Activated T-helper 17 cell treated with anti-CD3 and anti-CD28 coated beads, Interleukin-2, amount 50 U/mL, for 72 hours (primary cell): ENCODE results near the gene CD93. TPM values are rescaled to one million over a fixed set of nuclear protein-coding genes. Genes with fewer than 3 reads are reported as not detected.

ENCODE experiments used
- ATAC-seq: fragments of 150-1000 bp; cut with Tn5 transposase; replicated peaks from 2 replicates; pipeline ENCODE4 v1.10.0; 2021; ENCODE audit warnings: mild to moderate bottlenecking, moderate library complexity
- H3K27ac Mint-ChIP-seq: one replicate; pipeline ENCODE4 v1.8.0; 2022; ENCODE audit warnings: mixed read lengths
- H3K27me3 Mint-ChIP-seq: one replicate; pipeline ENCODE4 v1.8.0; 2022; ENCODE audit warnings: mixed read lengths
- H3K36me3 Mint-ChIP-seq: one replicate; pipeline ENCODE4 v1.8.0; 2022; ENCODE audit warnings: low read depth, mild to moderate bottlenecking, mixed read lengths
- H3K4me1 Mint-ChIP-seq: one replicate; pipeline ENCODE4 v1.8.0; 2022; ENCODE audit warnings: mixed read lengths
- H3K4me3 Mint-ChIP-seq: one replicate; pipeline ENCODE4 v1.8.0; 2022; ENCODE audit warnings: mild to moderate bottlenecking, mixed read lengths
- H3K9me3 Mint-ChIP-seq: one replicate; pipeline ENCODE4 v1.8.0; 2022; ENCODE audit warnings: mixed read lengths
- total RNA-seq, 2 donors: library from RNA; stranded (reverse); gene quantifications; one replicate each; pipeline ENCODE4 v1.2.3, GENCODE V29; 2022

Gene CD93
- total RNA-seq, 2 donors from 2014 or later = 5.4 to 6.7 TPM

DNA sequence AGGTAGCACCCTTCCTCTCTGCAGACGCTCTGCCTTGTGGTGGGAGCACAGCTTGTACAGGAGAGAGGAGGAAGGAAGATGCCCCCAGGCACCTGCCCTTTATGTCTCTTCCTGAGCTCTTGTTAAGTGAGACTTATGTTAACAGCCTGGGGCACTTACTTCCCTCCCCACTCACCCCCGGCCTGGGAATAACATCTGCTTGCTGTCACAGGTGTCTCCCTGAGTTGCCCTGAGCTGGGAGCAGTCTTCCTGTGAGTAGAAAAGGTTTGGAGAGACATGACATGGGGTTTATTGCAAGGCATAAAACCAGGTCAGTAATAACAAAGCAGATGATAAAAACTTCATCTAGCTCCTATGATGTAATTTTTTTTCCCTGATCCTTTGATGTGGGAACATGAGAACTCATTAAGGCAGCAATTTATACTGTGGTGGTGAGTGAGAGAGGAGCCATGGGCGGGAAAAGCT lies 49.1 kb downstream of the CD93 start:
- no peaks in the 10 kb centered on the region for H3K36me3 Mint-ChIP-seq
- H3K27ac Mint-ChIP-seq = no peak overlapping the region
- no peak overlapping the region for H3K4me3 Mint-ChIP-seq
- H3K9me3 Mint-ChIP-seq = no peaks in the 10 kb centered on the region
- no peaks in the 10 kb centered on the region for H3K4me1 Mint-ChIP-seq
- ATAC-seq = no peak
- peaks cover 28% of the 10 kb centered on the region for H3K27me3 Mint-ChIP-seq

DNA sequence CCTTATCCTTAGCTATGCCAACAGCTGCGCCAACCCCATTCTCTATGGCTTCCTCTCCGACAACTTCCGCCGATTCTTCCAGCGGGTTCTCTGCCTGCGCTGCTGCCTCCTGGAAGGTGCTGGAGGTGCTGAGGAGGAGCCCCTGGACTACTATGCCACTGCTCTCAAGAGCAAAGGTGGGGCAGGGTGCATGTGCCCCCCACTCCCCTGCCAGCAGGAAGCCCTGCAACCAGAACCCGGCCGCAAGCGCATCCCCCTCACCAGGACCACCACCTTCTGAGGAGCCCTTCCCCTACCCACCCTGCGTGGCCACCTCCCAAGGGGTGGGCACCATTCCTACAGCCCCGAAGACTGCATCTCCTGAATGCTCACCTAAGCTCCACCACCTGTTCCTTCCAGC lies 49.8 kb downstream of the CD93 start:
- Mint-ChIP-seq H3K4me1 (no peaks in the 10 kb centered on the region), H3K27ac (no peak overlapping the region), H3K36me3 (no peaks in the 10 kb centered on the region), H3K27me3 (peaks cover 27% of the 10 kb centered on the region), H3K9me3 (no peaks in the 10 kb centered on the region), H3K4me3 (no peak overlapping the region)
- ATAC-seq = no peak

DNA sequence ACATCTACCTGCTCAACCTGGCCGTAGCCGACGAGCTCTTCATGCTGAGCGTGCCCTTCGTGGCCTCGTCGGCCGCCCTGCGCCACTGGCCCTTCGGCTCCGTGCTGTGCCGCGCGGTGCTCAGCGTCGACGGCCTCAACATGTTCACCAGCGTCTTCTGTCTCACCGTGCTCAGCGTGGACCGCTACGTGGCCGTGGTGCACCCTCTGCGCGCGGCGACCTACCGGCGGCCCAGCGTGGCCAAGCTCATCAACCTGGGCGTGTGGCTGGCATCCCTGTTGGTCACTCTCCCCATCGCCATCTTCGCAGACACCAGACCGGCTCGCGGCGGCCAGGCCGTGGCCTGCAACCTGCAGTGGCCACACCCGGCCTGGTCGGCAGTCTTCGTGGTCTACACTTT lies 50.4 kb downstream of the CD93 start:
- Mint-ChIP-seq H3K9me3 (no peaks in the 10 kb centered on the region), H3K4me1 (no peaks in the 10 kb centered on the region), H3K36me3 (no peaks in the 10 kb centered on the region), H3K4me3 (no peak overlapping the region), H3K27ac (no peak overlapping the region), H3K27me3 (peaks cover 27% of the 10 kb centered on the region)
- ATAC-seq = no peak

DNA sequence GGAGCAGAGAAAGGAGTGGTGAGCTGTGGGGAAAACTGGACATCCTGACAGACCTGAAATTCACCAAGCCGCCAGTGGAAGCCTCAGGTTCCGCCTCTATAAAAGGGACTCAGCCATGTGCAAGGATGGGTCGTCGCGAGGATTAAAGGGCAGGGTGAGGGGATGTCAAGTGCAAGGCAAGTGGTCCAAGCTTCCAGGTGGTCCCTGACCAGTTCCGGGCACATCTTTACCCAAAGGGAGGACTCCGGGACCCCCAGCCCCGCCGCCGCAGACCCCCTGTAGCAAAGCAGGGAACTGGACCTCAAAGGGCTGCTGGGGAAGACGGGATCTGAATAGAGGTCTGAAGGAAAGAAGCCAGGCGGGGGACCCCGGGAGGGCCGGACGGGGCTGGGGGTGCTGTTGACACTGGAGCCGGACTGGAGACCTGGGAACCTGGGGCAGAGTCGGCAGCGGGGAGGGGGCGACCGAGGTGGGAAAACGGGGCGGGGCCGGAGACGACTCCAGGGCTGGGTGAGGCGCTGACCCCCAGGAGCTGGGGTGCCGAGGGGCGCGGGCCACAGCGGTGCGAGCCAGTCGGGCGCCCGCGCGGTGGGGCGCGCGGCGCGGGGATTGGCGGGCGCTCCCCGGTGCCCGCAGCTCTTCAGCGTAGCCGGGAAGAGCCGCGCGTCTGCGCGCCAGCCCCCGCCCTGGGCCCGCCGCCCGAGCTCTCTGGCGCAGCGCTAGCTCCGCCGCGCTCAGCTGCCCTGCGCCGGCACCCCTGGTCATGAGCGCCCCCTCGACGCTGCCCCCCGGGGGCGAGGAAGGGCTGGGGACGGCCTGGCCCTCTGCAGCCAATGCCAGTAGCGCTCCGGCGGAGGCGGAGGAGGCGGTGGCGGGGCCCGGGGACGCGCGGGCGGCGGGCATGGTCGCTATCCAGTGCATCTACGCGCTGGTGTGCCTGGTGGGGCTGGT lies 51.1 kb downstream of the CD93 start, which contains the start of gene SSTR4:
SSTR4 (plus strand) TSS at position 592 of the 951 bp plus-strand sequence; CDS start at position 764, 172 bp downstream.
- H3K4me3 Mint-ChIP-seq = no peak within 1 kb of the TSS
- peaks cover 27% of the 10 kb centered on the region for H3K27me3 Mint-ChIP-seq
- H3K4me1 Mint-ChIP-seq = no peaks in the 10 kb centered on the region
- no peaks in the 10 kb centered on the region for H3K36me3 Mint-ChIP-seq
- no peak for ATAC-seq
- no peak within 1 kb of the TSS for H3K27ac Mint-ChIP-seq
- no peaks in the 10 kb centered on the region for H3K9me3 Mint-ChIP-seq

DNA sequence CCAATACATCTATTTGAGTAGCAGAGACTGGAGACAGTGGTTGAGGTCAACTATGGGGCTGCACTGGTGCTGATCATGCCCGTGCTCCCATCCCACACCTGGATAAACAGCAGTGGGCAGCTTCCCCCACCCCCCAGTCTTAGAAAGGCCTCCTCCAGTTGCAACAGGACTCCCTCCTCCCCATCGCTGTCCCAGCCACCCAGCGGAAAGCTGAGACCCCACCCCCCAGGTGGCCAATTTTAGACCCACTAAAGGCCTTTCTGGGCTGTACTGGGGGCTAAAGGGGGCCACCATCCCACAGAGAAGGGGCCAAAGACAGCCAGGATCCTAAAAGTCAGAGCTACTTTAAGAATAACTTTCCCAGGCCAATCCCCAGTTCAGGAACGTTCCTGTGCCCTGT lies 52.2 kb downstream of the CD93 start:
- no peak for ATAC-seq
- Mint-ChIP-seq H3K4me3 (no peak overlapping the region), H3K4me1 (no peaks in the 10 kb centered on the region), H3K27me3 (peaks cover 20% of the 10 kb centered on the region), H3K36me3 (no peaks in the 10 kb centered on the region), H3K27ac (no peak overlapping the region), H3K9me3 (no peaks in the 10 kb centered on the region)

DNA sequence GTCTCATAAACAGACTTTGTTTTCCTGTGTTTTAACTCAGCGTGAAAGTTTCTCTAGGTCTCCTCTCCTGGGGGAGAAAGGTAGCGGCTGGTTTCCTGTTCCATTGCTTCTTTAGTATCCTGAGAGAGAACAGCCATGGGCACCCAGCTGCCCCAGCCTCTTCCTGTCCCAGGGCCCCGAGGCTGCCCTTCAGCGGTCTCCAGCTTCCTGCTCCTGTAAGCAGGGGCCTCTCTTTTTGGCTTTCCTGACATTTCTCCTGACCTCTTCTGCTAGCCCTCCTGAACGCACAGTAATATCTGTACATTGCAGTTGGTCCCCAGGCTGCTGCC lies 53.4 kb downstream of the CD93 start:
- peaks cover 19% of the 10 kb centered on the region for H3K27me3 Mint-ChIP-seq

DNA sequence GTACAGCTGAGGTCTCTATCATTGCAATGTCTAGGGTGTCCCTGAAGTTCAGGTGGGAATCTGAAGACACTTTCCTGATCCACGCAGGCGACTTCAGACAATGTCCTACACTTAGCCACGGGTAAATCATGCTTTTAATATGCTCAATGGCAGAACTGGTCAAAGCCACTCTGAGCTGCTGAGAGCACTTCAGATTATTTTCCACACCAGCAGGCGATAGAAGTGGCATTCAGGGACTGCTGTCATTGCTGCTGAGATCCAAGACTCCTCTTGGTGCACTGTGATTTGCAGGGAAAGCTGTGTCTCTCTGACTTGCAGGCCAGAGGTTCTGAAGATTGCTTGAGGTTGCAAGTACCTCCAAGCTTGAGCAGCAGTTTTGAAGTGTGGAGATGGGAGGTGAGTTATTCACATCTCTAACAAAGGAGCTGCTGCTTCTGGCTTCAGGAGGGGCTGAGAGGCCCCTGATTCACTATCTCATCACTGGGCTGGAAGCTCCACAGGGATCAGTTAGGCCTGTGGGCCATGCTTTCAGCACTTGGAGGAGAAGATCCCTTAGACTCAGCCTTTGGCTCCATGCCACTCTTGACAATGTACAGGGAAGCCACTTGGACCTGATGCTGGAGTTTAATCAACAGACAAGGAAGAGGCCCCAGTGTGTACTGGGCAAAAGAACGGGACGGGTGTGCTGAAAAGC lies 53.9 kb downstream of the CD93 start:
- Mint-ChIP-seq H3K9me3 (no peaks in the 10 kb centered on the region), H3K27ac (no peak overlapping the region), H3K36me3 (no peaks in the 10 kb centered on the region), H3K27me3 (peaks cover 17% of the 10 kb centered on the region), H3K4me3 (no peak overlapping the region), H3K4me1 (no peaks in the 10 kb centered on the region)
- ATAC-seq = no peak

More for the DNA sequence above, 53.4 kb downstream of the CD93 start:
- no peak for ATAC-seq
- Mint-ChIP-seq H3K27ac (no peak overlapping the region), H3K4me1 (no peaks in the 10 kb centered on the region), H3K9me3 (no peaks in the 10 kb centered on the region), H3K36me3 (no peaks in the 10 kb centered on the region), H3K4me3 (no peak overlapping the region)

DNA sequence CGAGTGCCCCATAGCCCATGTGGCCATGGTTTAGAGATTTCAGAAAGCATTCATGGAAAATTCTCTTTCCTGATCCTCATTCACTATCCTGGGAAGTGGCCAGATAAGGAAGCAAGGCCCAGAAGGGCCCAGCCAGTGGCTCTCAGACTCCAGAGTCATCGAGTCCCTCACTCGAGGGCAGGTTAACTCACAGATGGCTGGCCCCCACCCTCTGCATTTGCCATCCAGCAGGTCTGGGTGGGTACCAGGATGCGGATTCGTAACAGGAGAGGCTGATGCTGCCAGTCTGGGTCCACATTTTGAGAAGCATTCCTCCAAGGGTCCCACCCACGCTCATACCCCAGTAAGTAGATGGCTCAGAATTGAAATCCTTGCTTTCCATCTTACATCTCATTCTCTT lies 54.8 kb downstream of the CD93 start:
- no peak overlapping the region for H3K4me3 Mint-ChIP-seq
- ATAC-seq = no peak
- H3K27me3 Mint-ChIP-seq = peaks cover 10% of the 10 kb centered on the region
- no peaks in the 10 kb centered on the region for H3K36me3 Mint-ChIP-seq
- no peak overlapping the region for H3K27ac Mint-ChIP-seq
- no peaks in the 10 kb centered on the region for H3K9me3 Mint-ChIP-seq
- no peaks in the 10 kb centered on the region for H3K4me1 Mint-ChIP-seq

Other genes starting within 250 kb of the CD93 start
- not detected for gene SSTR4, start 51.0 kb downstream of the CD93 start, total RNA-seq
- under 1 TPM in 1 of 2 donors, not detected in 1; 0.13 TPM for gene THBD, start 36.7 kb downstream of the CD93 start, total RNA-seq